Ovary (tissue), 9 donors: ENCODE measurements around the gene HS1BP3. TPM values are rescaled to one million over a fixed set of nuclear protein-coding genes. Genes with fewer than 3 reads are reported as not detected.

Source experiments
- DNase-seq, 5 donors: peaks; one replicate each; pipeline ENCODE4 v3.0.0-alpha.2; 2019 to 2020
- H3K27ac ChIP-seq, 2 donors: fragments of 200-600 bp; one replicate each; pipeline versions ENCODE4 v1.5.1 to v1.8.0; 2019 to 2022
- H3K27me3 ChIP-seq: fragments of 200-600 bp; one replicate; pipeline ENCODE4 v1.8.0; 2022
- H3K36me3 ChIP-seq: fragments of 200-600 bp; sonication (generic); one replicate; pipeline ENCODE4 v1.5.1; 2019
- H3K4me1 ChIP-seq: one replicate; pipeline ENCODE4 v1.8.1; 2013; ENCODE audit warnings: mild to moderate bottlenecking, moderate library complexity; ENCODE audit not compliant: insufficient read depth
- H3K4me3 ChIP-seq: fragments of 200-600 bp; sonication (generic); one replicate; pipeline ENCODE4 v1.5.1; 2017
- H3K9me3 ChIP-seq, 2 donors: fragments of 200-600 bp in 1 of 2; sonication (generic) in 1 of 2; one replicate each; pipeline versions ENCODE4 v1.5.1 to v1.8.1; 2013 to 2019; ENCODE audit warnings: mild to moderate bottlenecking in 1 of 2, moderate library complexity in 1 of 2
- EP300 ChIP-seq: sonication (generic); formaldehyde crosslinking; IDR thresholded peaks from one replicate; pipeline ENCODE4 v1.6.1; 2017; ENCODE audit warnings: antibody characterized with exemption
- POLR2A ChIP-seq: fragments of 450-650 bp; IDR thresholded peaks from one replicate; pipeline ENCODE4 v1.6.1; 2017; ENCODE audit warnings: antibody characterized with exemption, mild to moderate bottlenecking, moderate library complexity
- WGBS, 3 donors: extraction: QIAGEN DNeasy Blood & Tissue Kit in 1 of 3; methylation state at CpG; one replicate each; pipeline versions ENCODE4 v1.1.5 to v1.1.7; 2013 to 2017; 5-methylcytosine and 5-hydroxymethylcytosine counted together
- intact Hi-C, 4 donors: fragments of 100-400 bp; cut with DNase I; formaldehyde crosslinking; loops; one replicate each; pipeline versions ENCODE4 v1.11.0 to v1.15.1; 2022 to 2023
- polyA plus RNA-seq, 2 donors: library from polyadenylated mRNA; stranded (reverse); fragments of 200-250 nt in 1 of 2; fragments of 350-450 nt in 1 of 2; fragmentation: Illumina TruSeq in 1 of 2; extraction: RNeasy Lipid Tissue Mini Kit (QIAGEN cat#74804) in 1 of 2; gene quantifications; one replicate each; pipeline ENCODE4 v1.2.3, GENCODE V29; 2013 to 2014
- total RNA-seq, 7 donors: library from RNA; depleted of rRNA in 2 of 7; stranded (reverse); fragments of >200 nt in 2 of 7; fragmentation: NEBNext Ultra II Directional in 3 of 7; extraction: Animal tissue kit (Norgen Biotek cat#: 25700) in 3 of 7; gene quantifications; one replicate each; pipeline versions ENCODE4 v1.1.0 to v1.2.4, GENCODE V29; 2016 to 2023
- TF ChIP-seq, protein P1 (sequence below), 3 donors: fragments of 450-650 bp in 2 of 3; fragments of 200-600 bp in 1 of 3; IDR thresholded peaks; one replicate each; pipeline versions ENCODE4 v1.5.1 to v1.8.0; 2016 to 2022; ENCODE audit warnings: antibody characterized with exemption in 3 of 3, mild to moderate bottlenecking in 1 of 3
- donor health status: DM: no; HTN: no; CAD: no; lungs with moderate emphysema.
- donor health status: DM: no; HTN: no; CAD: no.
- donor health status: Bipolar disorder and iron deficiency.
- donor health status: DM: yes; HTN: yes; CAD: no.
- donor health status: DM: no; HTN: no; CAD: no.
- donor health status: DM: yes; HTN: yes; CAD: no.

HS1BP3 gene
- total and polyA plus RNA-seq, 9 donors: 12.0 to 24.4 (median 22.2) TPM

DNA sequence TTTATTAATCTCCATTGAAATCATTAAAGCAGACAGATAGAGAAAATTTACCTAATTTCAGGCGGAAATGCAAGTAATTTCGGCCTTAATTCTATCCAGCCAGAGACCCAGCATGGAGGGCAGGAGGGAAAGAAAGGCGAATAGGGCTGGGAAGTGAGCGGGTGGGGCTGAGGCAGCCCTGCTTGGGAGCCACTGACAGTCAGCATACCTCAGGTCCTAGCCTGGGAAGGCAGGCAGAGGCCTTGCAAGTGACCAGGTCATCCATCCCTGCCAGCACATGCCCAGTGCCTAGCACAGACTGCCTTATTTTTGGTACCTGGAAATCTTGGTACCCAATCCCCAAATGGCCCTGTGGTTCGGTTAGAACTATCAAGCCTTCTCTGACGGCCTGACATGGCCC is 17.6 kb upstream of the HS1BP3 start:
- no peak overlapping the region for H3K4me3 ChIP-seq
- peaks cover 5% of the 10 kb centered on the region for H3K27me3 ChIP-seq
- no peak for DNase-seq
- H3K4me1 ChIP-seq: peaks cover 8% of the 10 kb centered on the region
- H3K27ac ChIP-seq: no peak overlapping the region
- H3K9me3 ChIP-seq: no peaks in the 10 kb centered on the region
- TF ChIP-seq POLR2A (no peak), EP300 (no peak)
- TF ChIP-seq, protein P1, sequence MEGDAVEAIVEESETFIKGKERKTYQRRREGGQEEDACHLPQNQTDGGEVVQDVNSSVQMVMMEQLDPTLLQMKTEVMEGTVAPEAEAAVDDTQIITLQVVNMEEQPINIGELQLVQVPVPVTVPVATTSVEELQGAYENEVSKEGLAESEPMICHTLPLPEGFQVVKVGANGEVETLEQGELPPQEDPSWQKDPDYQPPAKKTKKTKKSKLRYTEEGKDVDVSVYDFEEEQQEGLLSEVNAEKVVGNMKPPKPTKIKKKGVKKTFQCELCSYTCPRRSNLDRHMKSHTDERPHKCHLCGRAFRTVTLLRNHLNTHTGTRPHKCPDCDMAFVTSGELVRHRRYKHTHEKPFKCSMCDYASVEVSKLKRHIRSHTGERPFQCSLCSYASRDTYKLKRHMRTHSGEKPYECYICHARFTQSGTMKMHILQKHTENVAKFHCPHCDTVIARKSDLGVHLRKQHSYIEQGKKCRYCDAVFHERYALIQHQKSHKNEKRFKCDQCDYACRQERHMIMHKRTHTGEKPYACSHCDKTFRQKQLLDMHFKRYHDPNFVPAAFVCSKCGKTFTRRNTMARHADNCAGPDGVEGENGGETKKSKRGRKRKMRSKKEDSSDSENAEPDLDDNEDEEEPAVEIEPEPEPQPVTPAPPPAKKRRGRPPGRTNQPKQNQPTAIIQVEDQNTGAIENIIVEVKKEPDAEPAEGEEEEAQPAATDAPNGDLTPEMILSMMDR (IDR thresholded peaks at IDR 0.05): no peak
- no peaks in the 10 kb centered on the region for H3K36me3 ChIP-seq
- WGBS, 3 donors: 91 to 95% (median 94%) methylated on average over 6 of the region's 6 CpGs
- intact Hi-C loops: loop anchor here in 1 of 4 donors (5.0 kb wide), 1 partner anchor 294 kb away; no protein-coding TSS in a partner anchor

GRCh38 chr2:20667531-20668401 is 16.9 kb upstream of the HS1BP3 start:
- H3K27me3 ChIP-seq: peaks cover 5% of the 10 kb centered on the region
- H3K4me1 ChIP-seq: peaks cover 8% of the 10 kb centered on the region
- intact Hi-C loops: loop anchor here in 1 of 4 donors (5.0 kb wide), 1 partner anchor 295 kb away; no protein-coding TSS in a partner anchor
- WGBS, 3 donors: 28 to 48% (median 35%) methylated on average over 24 to 39 of the region's 39 CpGs
- no peaks in the 10 kb centered on the region for H3K36me3 ChIP-seq
- H3K9me3 ChIP-seq: no peaks in the 10 kb centered on the region
- peak overlapping the region; percentile 32 for H3K4me3 ChIP-seq
- peak in 1 of 5 donors; percentile 36 for DNase-seq
- no peak overlapping the region for H3K27ac ChIP-seq
- TF ChIP-seq, protein P1 (IDR thresholded peaks at IDR 0.05): no peak
- TF ChIP-seq EP300: no peak
- TF ChIP-seq POLR2A: no peak

- no peak for DNase-seq
- no peaks in the 10 kb centered on the region for H3K36me3 ChIP-seq
- WGBS, 3 donors: 0% methylated on average over 29 to 52 of the region's 62 CpGs; no CpG with 5 or more reads in 1 of the 3 donors
- no peak overlapping the region for H3K27ac ChIP-seq
- H3K4me3 ChIP-seq: peak overlapping the region; percentile 43
- H3K4me1 ChIP-seq: peaks cover 8% of the 10 kb centered on the region
- H3K27me3 ChIP-seq: peaks cover 3% of the 10 kb centered on the region
- no peaks in the 10 kb centered on the region for H3K9me3 ChIP-seq
- intact Hi-C loops: loop anchor here in 1 of 4 donors (5.0 kb wide), 1 partner anchor 295 kb away; no protein-coding TSS in a partner anchor
- TF ChIP-seq POLR2A (no peak), EP300 (no peak)
- TF ChIP-seq, protein P1 (IDR thresholded peaks at IDR 0.05): no peak
Observed at GRCh38 chr2:20667151-20667530, 16.2 kb upstream of the HS1BP3 start.

GRCh38 chr2:20666304-20667150 is 15.6 kb upstream of the HS1BP3 start, which contains the start of gene GDF7:
GDF7 (plus strand) TSS chr2:20667144; CDS start chr2:20667240, 96 bp downstream.
- WGBS, 3 donors: 1% methylated on average over 30 to 86 of the region's 86 CpGs
- Histone ChIP-seq H3K4me3 (peak within 1 kb of the TSS; percentile 43), H3K27ac (no peak within 1 kb of the TSS), H3K27me3 (peaks cover 1% of the 10 kb centered on the region), H3K36me3 (no peaks in the 10 kb centered on the region), H3K4me1 (peaks cover 8% of the 10 kb centered on the region), H3K9me3 (no peaks in the 10 kb centered on the region)
- TF ChIP-seq, protein P1 (IDR thresholded peaks at IDR 0.05): no peak
- TF ChIP-seq EP300: no peak
- TF ChIP-seq POLR2A: no peak
- intact Hi-C loops: loop anchor here in 1 of 4 donors (5.0 kb wide), 1 partner anchor 296 kb away; no protein-coding TSS in a partner anchor
- peak in 1 of 5 donors; percentile 59 for DNase-seq
